Breast epithelium (tissue), 3 donors: ENCODE measurements around the gene CDS2.

Experiments
- POLR2A ChIP-seq: fragments of 450-650 bp; IDR thresholded peaks from one replicate; pipeline ENCODE4 v1.6.1; 2016; ENCODE audit warnings: antibody characterized with exemption, mild to moderate bottlenecking, moderate library complexity
- POLR2AphosphoS5 ChIP-seq, 3 donors: sonication (generic); formaldehyde crosslinking; IDR thresholded peaks; one replicate each; pipeline ENCODE4 v1.6.1; 2017; ENCODE audit warnings: antibody characterized with exemption in 3 of 3
- TF ChIP-seq, protein P1 (sequence below), 3 donors: fragments of 450-650 bp; IDR thresholded peaks; one replicate each; pipeline ENCODE4 v1.5.1; 2016 to 2017; ENCODE audit warnings: antibody characterized with exemption in 3 of 3, mild to moderate bottlenecking in 3 of 3, moderate library complexity in 3 of 3

DNA sequence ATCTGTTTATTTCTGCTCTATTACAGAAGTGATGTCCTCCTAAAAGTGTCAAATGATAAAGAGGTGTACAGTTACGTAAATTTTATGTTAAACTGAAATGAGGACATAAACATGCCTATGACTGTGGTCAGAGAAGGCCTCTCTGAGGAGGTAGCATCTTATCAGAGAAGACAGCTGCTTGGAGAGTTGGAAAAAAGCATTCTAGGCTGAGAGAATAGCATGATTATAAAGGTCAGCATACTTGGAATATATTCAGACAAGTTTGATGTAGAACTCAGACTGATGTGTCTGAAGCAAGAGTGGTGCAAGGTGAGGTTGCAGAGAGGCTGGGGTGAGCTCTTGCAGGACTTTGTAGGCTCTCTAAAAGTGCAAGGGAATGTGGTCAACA is 3.9 kb upstream of the CDS2 start:
- TF ChIP-seq, protein P1, sequence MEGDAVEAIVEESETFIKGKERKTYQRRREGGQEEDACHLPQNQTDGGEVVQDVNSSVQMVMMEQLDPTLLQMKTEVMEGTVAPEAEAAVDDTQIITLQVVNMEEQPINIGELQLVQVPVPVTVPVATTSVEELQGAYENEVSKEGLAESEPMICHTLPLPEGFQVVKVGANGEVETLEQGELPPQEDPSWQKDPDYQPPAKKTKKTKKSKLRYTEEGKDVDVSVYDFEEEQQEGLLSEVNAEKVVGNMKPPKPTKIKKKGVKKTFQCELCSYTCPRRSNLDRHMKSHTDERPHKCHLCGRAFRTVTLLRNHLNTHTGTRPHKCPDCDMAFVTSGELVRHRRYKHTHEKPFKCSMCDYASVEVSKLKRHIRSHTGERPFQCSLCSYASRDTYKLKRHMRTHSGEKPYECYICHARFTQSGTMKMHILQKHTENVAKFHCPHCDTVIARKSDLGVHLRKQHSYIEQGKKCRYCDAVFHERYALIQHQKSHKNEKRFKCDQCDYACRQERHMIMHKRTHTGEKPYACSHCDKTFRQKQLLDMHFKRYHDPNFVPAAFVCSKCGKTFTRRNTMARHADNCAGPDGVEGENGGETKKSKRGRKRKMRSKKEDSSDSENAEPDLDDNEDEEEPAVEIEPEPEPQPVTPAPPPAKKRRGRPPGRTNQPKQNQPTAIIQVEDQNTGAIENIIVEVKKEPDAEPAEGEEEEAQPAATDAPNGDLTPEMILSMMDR (IDR thresholded peaks at IDR 0.05): no peak
- no peak for TF ChIP-seq POLR2AphosphoS5 (IDR thresholded peaks at IDR 0.05)
- TF ChIP-seq POLR2A: no peak
